PC-9 (cell line): Measurements from ENCODE around the gene MDM4.

Experiments used
- CTCF ChIP-seq: fragments of 200-600 bp; sonication (generic); conservative IDR thresholded peaks from 2 replicates; pipeline ENCODE4 v1.6.1; 2017; ENCODE audit warnings: mixed run types, antibody characterized with exemption, mild to moderate bottlenecking, moderate library complexity
- EZH2 ChIP-seq: fragments of 200-600 bp; sonication (generic); IDR thresholded peaks from 2 replicates; pipeline ENCODE4 v1.8.0; 2017; ENCODE audit warnings: antibody characterized with exemption, low read depth

- no peak for TF ChIP-seq CTCF
- TF ChIP-seq EZH2 = no peak
These were observed 85.9 kb downstream of the MDM4 start for GRCh38 chr1:204602111-204602579.
